Measurements from ENCODE around the gene HNRNPD.
A peak's percentile ranks its signal among the peaks of the same experiment; 100 is the strongest.
"Not testable (repeated sequence)": the region's sequence is repeated elsewhere in the genome, so short reads cannot be mapped to it uniquely, and the experiment has no call there.

Gene HNRNPD

DNA sequence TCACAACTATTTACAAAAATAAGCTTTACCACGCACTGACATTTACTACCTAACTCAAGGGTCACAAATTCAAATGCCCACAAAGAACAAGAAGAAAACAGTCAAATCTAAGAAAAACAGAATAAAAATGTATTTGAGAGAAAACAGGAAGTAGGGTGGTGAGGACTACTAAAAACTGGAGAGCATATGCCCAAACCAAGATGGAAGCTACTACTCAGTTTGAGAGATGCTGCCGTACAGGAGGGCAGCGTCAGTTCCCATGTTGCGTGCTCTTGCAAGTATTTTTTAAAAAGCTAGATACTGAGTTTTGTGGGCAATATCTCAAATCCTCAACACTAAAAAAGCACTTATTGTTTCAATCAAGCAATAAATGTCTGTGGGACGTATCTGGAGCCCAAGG is 16.2 kb downstream of the HNRNPD start:
- H3K4me3 Mint-ChIP-seq = no peak overlapping the region
- peaks cover 28% of the 10 kb centered on the region for H3K36me3 Mint-ChIP-seq
- H3K9me3 Mint-ChIP-seq = no peaks in the 10 kb centered on the region
- H3K27me3 Mint-ChIP-seq = no peaks in the 10 kb centered on the region
- peak overlapping the region; percentile 90 for H3K27ac Mint-ChIP-seq
- peaks cover 87% of the 10 kb centered on the region for H3K4me1 Mint-ChIP-seq

DNA sequence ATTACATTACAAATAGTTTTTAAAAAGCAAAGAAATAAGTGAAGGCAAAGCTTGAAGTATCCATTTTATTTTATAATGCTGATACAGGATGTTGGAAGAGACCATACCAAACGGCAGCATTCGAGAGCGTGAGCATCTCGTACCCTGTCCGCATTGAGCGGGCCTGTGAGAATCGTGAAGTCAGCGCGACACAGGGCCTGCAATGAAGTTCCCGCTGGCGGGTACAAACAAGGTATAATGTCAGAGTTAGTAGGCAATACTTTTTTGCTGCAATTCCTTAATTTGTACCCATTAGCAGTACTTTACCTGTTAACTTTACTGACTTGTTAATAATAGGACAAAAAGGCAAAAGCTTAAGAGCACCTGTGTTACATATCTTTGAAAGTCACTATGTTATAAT is 19.0 kb downstream of the HNRNPD start:
- H3K36me3 Mint-ChIP-seq = peaks cover 30% of the 10 kb centered on the region
- no peaks in the 10 kb centered on the region for H3K9me3 Mint-ChIP-seq
- H3K4me1 Mint-ChIP-seq = peaks cover 78% of the 10 kb centered on the region
- no peak overlapping the region for H3K4me3 Mint-ChIP-seq
- no peaks in the 10 kb centered on the region for H3K27me3 Mint-ChIP-seq
- H3K27ac Mint-ChIP-seq = no peak overlapping the region

DNA sequence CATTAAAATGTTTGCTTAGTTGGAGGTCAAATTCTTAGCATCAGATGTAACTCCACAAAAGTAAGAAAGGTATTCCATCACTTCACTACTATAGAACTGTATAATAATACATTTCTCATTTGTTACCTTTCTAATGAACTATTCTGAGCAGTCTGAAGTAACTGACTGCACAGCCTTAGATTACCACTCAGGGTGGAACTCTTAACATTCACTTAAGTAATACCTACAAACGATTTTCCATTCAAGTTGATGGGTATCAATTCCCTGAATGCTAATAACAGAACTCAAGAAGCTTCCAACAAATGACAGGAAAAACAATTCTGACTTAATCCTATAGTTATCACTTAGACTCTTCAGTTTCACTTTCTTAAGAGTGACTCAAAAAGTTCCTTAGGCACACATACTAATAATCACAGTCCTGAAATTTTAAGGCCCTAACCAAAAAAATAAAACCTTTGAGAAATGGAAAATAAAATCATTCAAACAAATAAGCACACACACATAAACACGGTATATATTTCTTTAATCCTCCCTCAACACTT is 20.9 kb downstream of the HNRNPD start:
- Mint-ChIP-seq H3K4me3 (peak overlapping the region; percentile 30), H3K36me3 (peaks cover 28% of the 10 kb centered on the region), H3K27me3 (no peaks in the 10 kb centered on the region), H3K9me3 (no peaks in the 10 kb centered on the region), H3K4me1 (peaks cover 70% of the 10 kb centered on the region), H3K27ac (peak overlapping the region; percentile 91)

DNA sequence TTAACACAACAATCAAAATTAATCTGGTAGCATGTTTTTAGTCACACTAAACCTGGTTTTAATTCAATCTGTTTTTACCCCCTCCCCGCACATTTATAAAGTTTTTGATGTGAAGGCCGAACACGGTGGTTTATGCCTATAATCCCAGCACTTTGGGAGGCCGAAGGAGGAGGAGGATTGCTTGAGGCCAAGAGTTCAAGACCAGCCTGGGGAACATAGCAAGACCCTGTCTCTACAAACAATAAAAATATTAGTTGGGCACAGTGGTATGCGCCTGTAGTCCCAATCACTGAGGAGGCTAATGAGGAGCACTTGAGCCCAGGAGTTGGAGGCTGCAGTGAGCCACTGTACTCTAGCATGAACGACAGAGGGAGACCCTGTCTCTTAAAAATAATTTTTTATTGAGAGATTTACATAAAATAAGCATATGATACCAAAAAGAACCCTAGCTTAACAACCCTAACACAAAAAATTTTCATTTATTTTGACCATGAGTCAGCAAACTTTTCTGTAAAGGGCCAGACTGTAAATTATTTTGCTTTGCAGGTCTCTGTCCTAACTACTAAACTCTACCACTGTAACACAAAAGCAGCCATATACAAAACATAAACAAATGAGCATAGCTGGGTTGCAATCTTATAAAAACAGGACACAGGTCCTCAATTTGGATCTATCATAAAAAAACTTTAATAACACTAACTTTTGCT is 21.5 kb downstream of the HNRNPD start:
- Mint-ChIP-seq H3K4me1 (peaks cover 64% of the 10 kb centered on the region), H3K27ac (peak overlapping the region; percentile 91), H3K27me3 (no peaks in the 10 kb centered on the region), H3K9me3 (no peaks in the 10 kb centered on the region), H3K36me3 (peaks cover 28% of the 10 kb centered on the region), H3K4me3 (no peak overlapping the region)

DNA sequence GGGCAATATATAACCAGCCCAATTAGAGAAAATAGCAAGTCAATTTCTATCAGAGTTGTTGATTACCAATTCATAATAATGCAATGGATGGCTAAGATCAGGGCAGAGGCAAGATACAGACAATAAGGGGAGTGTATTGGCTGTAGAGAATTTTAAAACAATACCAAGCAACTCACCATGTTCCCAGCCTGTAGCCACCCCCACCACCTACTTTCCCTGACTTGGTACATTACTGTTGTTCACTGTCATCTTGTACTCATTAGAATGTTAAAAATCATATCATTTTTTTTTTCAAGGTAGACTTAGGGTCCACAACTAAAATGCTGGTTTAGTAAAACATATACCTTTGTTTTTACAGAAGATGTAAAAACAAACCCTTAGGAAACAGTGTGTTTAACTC is 27.7 kb downstream of the HNRNPD start:
- Mint-ChIP-seq H3K4me3 (no peak overlapping the region), H3K36me3 (peaks cover 11% of the 10 kb centered on the region), H3K9me3 (no peaks in the 10 kb centered on the region), H3K27ac (no peak overlapping the region), H3K27me3 (no peaks in the 10 kb centered on the region), H3K4me1 (peaks cover 24% of the 10 kb centered on the region)

DNA sequence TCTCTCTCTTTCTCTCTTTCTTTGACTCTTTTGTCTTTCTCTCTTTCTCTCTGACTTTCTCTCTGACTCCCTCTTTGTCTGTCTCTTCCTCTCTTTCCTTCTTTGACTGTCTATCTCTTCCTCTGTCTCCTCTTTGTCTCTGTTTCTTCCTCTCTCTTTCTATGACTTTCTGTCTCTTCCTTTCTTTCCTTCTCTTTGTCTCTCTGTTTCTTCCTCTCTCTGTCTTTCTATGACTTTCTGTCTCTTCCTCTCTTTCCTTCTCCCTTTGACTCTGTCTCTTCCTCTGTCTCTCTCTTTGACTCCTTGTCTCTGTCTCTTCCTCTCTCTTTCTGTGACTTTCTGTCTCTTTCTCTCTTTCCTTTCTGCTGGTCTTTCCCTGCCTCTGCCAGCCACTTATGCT is 38.7 kb downstream of the HNRNPD start:
- no peaks in the 10 kb centered on the region for H3K9me3 Mint-ChIP-seq
- H3K4me3 Mint-ChIP-seq = no peak overlapping the region
- peaks cover 5% of the 10 kb centered on the region for H3K36me3 Mint-ChIP-seq
- H3K27ac Mint-ChIP-seq = no peak overlapping the region
- no peaks in the 10 kb centered on the region for H3K27me3 Mint-ChIP-seq
- no peaks in the 10 kb centered on the region for H3K4me1 Mint-ChIP-seq

DNA sequence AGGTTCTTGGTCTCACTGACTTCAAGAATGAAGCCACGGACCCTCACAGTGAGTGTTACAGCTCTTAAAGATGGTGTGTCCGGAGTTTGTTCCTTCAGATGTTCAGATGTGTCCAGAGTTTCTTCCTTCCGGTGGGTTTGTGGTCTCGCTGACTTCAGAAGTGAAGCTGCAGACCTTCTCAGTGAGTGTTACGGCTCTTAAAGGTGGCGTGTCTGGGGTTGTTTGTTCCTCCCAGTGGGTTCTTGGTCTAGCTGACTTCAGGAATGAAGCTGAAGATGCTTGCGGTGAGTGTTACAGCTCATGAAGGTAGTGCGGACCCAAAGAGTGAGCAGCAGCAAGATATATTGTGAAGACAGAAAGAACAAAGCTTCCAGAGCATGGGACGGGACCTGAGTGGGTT is 40.1 kb downstream of the HNRNPD start:
- H3K36me3 Mint-ChIP-seq, H3K27me3 Mint-ChIP-seq, H3K4me1 Mint-ChIP-seq, H3K9me3 Mint-ChIP-seq, H3K27ac Mint-ChIP-seq, H3K4me3 Mint-ChIP-seq: not testable (repeated sequence)

DNA sequence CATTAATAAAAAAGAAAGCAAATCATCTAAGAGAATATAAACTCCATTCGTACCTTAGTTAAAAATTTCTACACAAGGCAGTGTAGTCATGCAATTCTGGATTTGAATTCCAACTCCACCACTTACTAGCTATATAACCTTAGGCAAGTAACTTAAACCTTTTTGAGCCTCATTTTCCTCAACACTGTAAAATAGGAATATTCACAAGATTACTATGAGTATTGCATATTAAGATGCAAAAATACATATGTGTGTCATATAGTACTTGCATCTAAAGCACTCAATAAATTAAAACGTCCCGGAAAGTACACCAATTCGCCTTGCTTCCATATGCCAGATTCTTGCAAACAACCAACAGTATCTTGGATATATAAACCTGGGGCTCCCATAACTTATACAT is 42.0 kb downstream of the HNRNPD start:
- Mint-ChIP-seq H3K27me3 (no peaks in the 10 kb centered on the region), H3K4me1 (no peaks in the 10 kb centered on the region), H3K27ac (no peak overlapping the region), H3K9me3 (peaks cover 6% of the 10 kb centered on the region), H3K36me3 (peaks cover 5% of the 10 kb centered on the region), H3K4me3 (no peak overlapping the region)

DNA sequence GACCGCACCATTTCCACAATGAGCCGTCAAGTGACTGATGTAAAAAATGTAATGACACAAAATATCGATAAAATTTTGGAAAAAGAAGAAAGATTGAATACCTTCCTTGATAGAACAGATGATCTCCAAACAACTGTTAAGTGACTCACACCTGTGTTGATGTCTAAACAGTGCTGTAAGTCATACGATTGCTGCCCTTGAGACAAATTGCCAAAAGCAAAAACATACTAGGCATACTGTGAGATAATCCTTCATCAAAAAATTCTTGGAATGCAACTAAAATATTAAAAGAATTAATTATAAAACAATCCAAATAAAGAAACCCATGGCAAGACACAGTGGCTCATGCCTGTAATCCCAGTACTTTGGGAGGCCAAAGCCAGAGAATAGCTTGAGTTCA is 53.4 kb downstream of the HNRNPD start:
- Mint-ChIP-seq H3K27me3 (peaks cover 3% of the 10 kb centered on the region), H3K9me3 (no peaks in the 10 kb centered on the region), H3K4me3 (no peak overlapping the region), H3K27ac (no peak overlapping the region), H3K36me3 (peaks cover 3% of the 10 kb centered on the region), H3K4me1 (no peaks in the 10 kb centered on the region)

DNA sequence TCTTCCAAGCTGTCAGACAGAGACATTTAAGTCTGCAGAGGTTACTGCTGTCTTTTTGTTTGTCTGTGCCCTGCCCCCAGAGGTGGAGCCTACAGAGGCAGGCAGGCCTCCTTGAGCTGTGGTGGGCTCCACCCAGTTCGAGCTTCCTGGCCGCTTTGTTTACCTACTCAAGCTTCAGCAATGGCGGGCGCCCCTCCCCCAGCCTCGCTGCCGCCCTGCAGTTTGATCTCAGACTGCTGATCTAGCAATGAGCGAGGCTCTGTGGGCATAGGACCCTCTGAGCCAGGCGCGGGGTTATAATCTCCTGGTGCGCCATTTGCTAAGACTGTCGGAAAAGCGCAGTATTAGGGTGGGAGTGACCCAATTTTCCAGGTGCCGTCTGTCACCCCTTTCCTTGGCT is 70.7 kb downstream of the HNRNPD start:
- H3K27ac Mint-ChIP-seq, H3K4me3 Mint-ChIP-seq, H3K27me3 Mint-ChIP-seq: not testable (repeated sequence)

More for the DNA sequence above, 70.7 kb downstream of the HNRNPD start:
- not testable (repeated sequence) for H3K9me3 Mint-ChIP-seq, H3K36me3 Mint-ChIP-seq, H3K4me1 Mint-ChIP-seq
